T-helper 2 cell (primary cell): Measurements from ENCODE around the gene SIL1.

Source experiments
- DNase-seq, 5 experiments: peaks; one replicate each; pipeline versions ENCODE4 v3.0.0 to v3.0.0-alpha.2; 2012 to 2022

Gene SIL1

DNA sequence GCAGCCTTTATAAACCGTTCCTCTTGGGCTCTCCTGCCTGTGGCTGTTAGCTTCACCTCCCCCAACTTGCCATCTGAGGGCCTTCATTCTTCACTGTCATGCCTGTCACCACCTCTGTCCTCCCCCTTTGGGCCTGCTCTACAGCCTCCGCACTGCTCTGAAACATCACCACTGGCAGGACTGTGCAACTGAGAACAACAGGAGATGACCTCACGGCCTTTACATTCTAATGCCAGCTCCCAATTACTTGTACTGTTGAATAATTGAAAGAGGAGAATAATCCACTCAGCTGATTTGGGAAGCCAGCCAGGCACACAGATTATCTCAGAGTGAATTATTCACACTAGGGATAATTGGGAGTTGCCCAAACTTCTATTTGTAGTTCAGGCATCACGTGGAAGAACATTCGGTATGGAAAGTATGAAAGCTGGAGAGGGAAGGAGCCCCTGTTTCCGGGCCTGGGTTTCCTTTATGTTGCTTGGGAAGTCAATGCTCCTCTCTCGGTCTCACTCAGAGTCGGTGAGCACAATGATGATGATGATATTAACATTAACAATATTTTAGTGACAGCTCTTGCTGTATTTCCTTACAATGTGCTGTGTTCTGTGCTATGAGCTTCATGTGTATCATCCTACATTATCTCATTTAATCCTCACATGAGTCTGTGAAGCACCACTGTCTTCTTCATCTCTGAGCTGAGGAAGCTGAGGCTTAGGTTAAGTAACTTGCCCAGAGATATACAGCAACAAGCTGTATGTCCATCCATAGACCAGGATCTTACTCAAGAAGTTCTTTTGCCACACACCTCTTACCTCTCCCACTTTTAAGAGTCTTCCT, 223.7 kb downstream of the SIL1 start:
- DNase-seq = no peak

DNA sequence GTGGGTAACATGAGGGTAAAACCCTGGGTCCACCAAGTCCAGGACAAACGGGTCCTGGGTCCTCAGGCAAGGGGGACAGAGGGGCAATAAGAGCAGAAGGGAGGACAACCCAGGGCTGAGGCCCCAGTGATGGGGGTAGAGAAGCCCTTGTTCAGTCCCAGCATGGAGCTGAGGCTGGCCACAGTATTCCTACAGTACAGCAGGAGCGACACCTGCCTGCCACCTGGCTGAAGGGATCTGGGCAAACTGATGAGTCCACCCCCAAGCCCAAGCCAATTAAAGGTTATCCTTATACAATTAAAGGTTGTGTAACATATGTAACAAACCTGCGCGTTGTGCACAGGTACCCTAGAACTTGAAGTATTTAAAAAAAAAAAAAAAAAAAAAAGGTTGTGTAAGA, 225.3 kb downstream of the SIL1 start:
- DNase-seq = no peak

DNA sequence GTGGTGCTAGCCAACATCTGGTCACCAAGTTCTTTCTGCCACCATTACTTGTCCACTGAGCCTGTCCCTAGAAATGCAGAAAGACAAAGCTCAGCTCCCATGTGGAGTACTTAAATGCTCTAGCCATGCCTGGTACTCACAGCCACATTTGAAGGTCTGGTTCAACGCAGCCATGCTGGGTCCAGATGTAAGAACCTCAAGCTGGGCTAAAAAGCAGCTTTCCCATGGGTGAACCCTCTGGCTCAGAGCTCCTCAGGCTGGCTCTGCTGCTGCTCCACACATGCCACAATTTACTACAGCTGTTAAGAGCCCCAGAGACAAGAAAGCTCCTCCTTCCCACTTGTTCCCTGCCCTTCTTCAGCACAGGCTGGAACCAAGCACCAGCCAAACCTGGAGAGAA, 225.9 kb downstream of the SIL1 start:
- no peak for DNase-seq

DNA sequence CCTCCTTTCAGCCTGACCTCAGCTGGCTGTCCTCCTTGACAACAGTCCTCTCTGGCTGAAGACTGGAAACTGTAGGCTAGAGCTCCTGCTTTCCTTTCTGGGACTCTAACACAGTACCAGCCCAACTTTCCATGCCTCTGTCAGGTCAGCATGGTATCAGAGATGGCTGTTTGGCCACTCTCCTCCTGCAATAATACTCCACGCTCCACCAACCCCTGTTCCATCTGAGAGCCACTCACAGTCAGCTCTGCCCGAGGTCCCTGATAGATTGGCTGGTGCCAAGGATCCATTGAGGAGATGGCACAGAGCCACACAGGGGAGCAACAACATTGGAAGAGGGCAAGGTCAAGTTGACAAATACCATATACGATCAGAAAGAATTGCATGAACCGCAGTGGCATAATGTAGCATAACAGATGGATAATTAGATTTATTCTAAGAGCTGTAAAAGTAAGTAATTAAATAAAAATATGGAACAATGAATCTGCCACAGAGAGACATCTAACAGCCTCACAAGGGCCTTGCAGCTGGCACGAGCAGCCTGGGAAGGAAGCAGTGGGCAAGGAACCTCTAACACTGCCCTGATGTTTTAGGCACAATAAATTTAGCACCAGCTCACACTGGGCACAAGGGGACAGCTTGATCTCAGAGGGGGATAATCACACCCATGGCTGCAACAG, 228.7 kb downstream of the SIL1 start:
- no peak for DNase-seq

DNA sequence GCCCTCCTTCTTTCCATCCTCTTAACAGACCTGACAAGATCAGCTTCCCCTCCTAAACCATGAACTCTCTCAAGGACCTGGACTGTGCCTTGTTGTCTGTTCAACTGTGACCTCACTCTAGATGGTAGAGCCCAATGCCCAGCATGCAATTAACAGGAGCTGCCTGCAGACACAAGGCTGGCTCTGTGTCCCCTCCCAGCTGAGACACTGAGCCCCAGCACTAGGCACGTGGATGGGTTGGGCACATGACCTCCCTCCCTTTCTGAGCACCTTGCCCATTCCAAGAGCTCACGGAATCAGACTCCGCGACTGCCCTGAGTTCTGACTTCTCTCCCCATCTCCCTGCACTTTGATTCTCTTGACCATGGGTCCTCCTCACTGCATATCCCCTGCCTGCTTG, 229.6 kb downstream of the SIL1 start:
- no peak for DNase-seq

DNA sequence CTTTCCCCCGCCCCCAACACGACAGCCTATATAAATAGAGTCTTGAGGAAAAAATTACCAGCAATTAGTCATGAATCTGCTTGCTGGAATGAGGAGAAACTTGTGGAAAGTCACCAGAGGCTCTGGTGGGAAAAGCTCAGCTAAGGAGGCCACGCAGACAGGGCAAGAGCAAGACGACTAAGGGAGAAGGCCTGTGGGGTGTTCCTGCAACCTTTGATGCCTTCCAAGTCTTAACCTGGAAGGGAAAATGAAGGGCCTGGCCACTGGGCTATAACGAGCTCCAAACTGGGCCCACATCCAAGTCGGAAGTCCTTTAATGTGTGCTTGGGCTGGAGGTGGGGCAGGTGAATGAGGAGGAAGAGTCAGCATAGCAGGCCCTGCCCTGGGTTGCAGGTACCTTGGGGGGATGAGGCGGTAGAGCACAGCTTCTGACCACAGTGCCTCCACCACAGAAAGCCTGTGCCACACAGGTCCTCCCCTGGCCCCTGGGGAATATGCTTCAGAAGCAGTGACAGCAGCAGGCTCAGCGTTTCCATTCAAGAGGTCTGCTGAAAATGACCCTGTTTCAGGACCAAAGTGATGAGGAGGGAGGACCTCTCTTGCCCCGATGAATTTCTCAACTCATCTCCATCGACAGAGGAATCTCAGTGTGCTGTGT, 230.2 kb downstream of the SIL1 start:
- no peak for DNase-seq

DNA sequence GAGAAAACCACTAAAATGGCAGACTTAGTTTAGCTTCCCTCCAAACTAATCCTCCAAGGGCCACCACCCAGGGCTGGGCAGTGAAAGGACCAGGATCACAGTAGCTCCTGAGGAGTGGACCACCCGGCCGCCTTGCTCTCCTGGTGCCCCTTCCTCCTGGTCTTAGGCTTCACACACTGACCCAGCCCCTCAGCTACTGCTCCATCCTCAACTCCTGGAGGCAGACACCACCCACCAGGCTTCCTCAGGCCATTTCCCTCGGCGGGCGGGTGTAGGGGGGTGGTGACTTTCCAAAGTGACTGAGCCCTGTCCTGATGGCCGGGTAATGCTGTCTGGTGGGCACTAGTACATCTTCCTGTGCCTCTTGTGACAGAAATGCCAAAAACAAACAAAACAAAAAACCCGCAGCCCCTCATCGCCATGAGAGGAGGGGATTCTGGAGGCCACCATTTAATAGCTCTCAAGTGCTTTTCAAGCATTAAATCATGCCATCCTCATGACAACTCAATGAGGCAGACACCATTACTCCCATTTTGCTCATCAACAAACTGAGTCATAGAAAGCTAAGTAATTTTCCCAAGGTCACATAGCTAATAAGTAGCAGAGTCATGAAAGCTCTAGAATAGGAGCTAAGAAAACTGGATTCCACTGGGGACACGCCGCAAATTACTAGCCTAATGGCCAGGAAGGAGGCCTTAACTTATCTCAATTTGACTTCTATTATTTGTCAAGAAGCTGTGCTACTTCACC, 231.8 kb downstream of the SIL1 start:
- no peak for DNase-seq

DNA sequence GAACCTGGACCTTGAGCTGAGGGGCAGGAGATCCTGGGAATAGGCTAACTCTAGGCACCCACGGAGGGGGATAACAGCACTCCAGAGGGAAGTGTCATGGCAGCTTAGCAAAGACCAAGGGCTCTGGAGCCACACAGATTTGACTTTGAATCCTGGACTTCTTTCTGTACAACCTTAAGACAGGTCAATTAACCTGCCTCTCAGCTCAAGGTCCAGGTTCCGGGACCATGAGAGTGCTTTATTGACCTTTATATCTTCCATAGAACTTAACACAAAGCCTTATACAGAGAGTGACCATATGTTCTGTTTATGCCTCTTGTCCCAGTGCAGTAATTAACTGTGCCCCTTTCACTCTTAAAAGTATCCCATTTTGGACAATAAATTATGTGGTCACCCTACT, 232.5 kb downstream of the SIL1 start:
- no peak for DNase-seq

DNA sequence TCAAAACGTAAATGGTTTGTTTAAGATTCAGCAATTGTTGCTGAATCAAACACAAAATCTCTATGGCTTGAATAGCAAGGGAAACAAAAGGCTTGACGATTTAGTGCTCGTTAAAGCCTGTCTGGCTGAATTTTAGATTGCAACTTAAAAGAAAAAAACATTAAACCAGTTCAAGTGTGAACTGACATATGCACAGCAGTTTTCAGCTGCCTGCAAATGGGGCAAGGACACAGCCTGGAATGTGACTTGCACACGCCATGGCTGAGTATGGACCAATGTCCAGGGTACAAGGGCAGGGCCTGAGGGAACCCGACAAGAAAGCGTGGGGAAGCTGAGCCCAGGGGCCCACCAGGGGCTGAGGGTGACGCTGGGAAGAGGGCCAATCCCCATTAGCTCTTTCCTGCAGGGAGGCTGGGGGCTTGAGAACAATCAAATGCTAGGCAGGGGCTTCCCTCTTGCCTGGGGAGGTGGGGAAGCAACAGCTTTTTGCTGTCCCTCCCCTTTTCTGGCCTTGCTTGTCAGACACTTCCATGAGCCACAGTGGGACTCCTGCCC, 233.4 kb downstream of the SIL1 start:
- DNase-seq = no peak

DNA sequence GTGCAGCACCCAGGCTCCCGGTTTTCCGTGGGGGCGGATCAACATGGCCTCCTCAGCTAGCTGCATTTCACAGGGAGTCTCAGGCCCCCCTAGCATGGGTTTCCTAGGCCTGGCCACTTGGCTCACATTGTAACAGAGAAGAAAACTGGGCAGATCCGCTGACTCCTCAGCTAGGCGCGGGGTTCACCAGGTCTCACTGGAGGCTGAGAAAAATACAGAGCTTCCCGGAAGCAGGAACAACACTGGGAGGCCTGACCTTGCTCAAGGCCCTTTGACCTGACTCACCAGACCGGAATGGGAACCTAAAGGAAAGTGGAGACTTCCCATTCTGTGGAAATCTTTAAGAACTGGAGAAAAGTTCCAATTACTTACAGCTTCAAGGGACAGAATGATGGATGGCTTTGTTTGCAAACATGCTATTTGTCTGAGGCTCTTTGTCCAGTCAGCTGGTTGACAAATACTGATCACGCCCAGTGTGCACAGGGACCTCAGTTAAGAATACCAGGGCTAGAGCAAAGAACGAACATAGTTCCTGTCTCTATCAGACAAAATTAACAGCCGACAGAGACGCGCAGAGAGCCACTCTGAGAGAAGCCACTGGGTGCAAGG, 234.3 kb downstream of the SIL1 start:
- no peak for DNase-seq

DNA sequence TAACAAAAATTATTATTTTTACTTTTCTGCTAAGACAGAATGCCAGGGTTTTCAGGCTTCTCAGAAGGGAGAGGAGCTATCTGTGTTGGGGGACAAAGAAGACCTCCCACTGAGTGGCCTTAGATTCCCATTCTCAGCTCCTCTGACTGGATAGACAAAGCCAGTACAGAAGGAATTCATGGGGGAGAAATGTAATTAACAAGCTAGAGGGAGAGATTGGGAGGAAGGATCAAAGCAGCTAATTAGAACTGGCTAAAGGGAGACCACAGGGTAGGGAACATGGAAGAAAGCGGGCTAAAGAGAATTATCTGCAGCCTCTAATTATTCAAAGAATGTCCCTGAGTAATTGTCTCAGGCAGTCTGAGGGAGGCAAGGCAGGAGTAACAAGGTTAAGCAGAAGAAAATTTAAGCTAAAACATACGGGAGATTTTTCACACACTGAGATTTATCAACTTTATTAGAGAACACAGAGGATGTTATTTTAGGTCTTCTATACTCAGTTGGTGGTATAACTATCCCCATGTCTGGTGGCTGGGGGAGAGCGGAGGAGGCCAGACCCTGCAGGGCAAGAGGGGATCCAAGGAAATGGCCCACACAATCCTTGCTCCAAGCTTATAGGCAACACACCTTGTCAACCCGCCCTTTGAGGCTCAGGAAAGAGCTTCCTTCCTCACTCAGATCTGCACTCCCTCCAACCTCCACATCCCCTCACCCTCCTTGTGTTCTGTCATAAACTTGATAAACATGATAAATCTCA, 235.4 kb downstream of the SIL1 start:
- no peak for DNase-seq

DNA sequence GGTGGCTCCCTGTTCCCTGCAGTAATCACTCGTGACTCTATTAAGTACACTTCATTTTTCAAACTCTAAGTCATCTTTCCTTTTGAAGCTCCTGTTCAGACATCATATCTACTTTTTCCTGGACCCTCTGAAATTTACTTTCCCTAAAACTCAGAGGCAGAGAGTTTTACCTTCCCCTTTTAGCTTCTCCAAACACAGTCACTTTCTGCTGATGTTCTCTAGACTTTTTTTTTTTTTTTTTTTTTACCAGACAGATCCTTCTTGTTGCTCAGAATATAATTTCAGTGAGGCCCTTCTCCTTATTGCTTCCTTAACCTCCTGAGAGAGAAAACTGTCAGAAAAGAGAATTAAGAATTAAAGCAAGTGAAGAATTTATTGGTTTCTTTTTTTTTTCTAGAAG, 236.4 kb downstream of the SIL1 start:
- no peak for DNase-seq

DNA sequence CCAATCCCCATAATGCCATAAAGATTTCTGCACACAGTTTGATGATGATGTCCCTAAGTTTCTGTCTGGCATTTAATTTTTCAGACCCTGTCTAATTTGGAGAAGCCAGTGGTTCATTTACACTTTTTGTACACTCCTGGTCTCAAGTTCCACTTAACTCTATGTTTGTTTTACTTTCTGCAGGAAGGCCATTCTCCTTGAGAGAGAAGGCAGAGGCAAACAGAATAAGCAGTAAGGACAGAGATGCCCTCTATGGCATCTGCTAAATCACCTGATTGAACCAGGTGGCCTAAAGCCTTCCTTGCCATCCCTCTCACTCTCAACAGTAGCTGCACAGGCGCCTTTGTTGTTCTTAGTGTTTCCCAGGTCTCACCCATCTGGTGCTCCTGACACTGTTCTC, 236.9 kb downstream of the SIL1 start:
- DNase-seq = no peak

DNA sequence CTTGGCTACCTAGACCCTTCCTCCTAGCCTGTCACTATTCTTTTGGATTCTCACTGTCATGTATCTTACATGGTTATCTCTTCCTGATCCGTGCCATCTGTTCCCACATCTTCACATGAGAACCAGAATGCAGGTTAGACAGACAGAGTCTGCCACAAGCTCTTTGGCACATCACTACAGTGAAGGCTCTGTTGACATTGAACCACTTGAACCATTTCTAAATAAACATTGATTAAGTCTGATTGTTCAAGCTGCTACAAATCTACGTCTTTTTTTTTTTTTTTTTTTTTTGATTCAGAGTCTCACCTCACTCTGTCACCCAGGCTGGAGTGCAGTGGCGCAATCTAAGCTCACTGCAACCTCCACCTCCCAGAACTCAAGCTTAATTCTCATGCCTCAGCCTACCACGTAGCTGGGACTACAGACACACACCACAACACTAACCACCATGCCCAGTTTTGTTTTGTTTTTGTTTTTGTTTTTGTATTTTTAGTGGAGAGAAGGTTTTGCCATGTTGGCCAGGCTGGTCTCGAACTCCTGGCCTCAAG, 237.9 kb downstream of the SIL1 start:
- no peak for DNase-seq

DNA sequence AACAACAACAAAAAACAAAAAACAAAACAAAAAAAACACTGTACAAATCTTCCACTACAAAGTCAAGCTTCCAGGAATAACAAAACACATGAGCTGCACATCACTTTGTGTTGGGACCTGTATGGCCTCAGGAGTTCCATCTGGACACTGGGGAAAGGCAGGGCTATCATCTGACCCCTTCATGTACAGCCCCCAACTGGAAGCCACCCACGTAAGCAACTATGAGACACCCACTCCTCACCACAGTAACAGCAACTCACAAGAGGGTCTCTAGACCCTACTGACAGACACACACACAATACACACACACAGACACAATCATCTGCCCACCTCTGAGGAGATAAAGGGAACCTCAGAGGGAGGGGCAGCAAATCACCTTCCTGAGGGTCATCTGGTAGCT, 241.4 kb downstream of the SIL1 start:
- DNase-seq = no peak

DNA sequence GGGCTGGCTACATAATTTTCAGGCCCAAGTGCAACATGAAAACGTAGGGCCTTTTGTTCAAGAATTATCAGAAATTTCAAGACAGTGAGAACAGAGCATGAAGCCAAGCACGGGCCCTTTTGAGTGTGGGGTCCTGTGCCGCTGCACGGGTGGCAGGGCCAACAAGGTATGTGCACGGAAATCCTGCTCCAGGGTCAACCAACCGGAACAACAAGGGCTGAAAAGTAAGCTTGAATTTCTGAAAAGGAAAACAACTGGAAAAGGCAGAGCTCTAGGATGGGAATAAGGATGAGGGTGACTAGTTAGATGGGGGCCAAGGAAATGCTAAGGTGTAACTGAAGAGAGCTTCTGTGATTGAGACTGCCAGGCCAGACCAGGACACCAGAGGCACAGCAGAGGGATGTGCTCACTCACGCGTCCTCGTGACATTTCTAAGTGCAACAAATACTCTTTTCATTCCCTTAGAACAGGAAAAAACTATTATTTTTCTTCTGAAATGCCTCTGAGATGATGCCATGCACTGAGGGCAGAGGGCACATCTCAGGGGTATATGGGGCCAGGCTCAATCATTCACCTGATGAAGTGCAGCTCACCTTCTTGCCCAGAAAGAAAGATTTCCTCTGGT, 242.4 kb downstream of the SIL1 start:
- DNase-seq = no peak

DNA sequence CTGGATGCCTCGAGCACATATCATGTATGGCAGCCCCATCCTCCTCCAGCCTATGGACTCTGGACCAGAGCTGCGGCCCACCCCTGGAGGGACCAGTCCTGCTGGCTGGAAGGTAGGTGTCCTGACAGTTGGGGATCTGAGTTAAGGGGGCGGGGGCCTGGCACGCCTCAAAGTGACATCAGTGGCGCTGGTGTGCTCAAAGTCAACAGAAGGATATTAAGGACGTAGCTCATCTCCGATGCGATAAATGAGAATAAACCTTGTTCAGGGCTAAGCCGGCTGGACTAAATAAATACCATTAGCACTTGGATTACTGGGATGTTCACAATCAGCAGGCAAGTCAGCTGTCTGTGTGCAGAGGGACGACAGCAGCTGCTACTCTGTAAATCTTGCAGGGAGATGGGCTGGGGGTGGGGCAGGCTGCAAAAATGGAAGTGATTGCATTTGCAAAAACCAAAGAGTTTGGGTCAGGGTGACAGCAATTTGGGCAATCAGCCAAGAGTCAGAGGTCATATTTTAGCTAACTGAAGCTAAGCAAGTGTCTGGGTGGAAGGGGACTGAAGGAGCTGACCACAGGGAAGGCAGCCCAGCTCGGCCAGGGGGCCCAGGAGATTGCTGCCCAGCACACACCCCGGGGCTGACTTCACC, 243.0 kb downstream of the SIL1 start:
- DNase-seq = no peak

DNA sequence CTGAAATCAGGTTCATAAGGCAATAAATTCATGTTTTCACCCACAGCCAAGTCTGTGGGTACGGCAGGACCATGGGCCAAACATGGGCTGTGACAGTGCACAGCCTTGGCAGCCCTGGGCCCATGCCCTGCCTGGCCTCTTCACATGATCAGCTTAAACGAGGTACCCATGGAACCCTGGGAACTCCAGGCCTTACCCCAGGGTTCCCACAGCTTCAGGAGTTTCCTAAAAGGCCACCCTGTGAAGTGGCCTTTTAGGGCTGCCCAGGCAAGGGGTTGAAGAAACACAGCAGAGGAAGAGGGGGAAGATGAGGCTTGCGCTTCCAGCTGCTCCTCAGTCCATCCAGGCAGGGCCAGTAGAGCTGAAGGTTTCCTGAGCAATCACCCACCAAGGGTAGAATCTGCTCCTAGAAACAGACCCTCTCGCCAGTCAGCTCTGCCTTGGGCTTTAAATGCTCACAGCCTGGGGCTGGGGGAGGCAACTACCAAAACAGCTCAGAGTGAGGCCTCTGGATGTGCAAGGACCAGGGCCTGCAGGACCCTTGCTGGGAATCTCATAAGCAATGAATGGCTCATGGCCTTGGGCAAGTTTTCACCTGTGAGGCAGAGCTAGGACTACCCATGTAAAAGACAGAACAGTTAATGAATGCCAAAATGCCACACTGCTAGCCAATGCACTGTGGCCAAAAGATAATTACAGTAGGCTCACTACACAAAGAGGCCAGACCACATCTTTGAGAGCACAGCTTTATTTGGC, 243.7 kb downstream of the SIL1 start:
- DNase-seq = no peak
